Peyer's patch (tissue), 4 donors: ENCODE data around the gene SDHAF3. TPM values are rescaled to one million over a fixed set of nuclear protein-coding genes. Genes with fewer than 3 reads are reported as not detected.

Source experiments
- DNase-seq, 3 donors: peaks; one replicate each; pipeline ENCODE4 v3.0.0-alpha.2; 2017 to 2019
- H3K27ac ChIP-seq, 4 donors: fragments of 200-600 bp; sonication (generic); one replicate each; pipeline ENCODE4 v1.5.1; 2016 to 2019
- H3K27me3 ChIP-seq, 2 donors: fragments of 200-600 bp; sonication (generic); one replicate each; pipeline ENCODE4 v1.5.1; 2019
- H3K36me3 ChIP-seq, 3 donors: fragments of 200-600 bp; sonication (generic); one replicate each; pipeline ENCODE4 v1.5.1; 2016 to 2019
- H3K4me1 ChIP-seq, 4 donors: fragments of 200-600 bp; sonication (generic); one replicate each; pipeline ENCODE4 v1.5.1; 2016 to 2019
- H3K4me3 ChIP-seq, 4 donors: fragments of 200-600 bp; sonication (generic); 1 replicate in 3 of 4; 2 replicates in 1 of 4; pipeline ENCODE4 v1.5.1; 2016 to 2019; ENCODE audit warnings: mild to moderate bottlenecking in 1 of 4
- H3K9me3 ChIP-seq, 4 donors: fragments of 200-600 bp; sonication (generic); one replicate each; pipeline ENCODE4 v1.5.1; 2016 to 2019; ENCODE audit warnings: mild to moderate bottlenecking in 1 of 4
- CTCF ChIP-seq, 6 experiments: fragments of 450-650 bp in 4 of 6; fragments of 200-600 bp in 2 of 6; sonication (generic) in 1 of 6; IDR thresholded peaks; one replicate each; pipeline ENCODE4 v1.5.1; 2017 to 2019; ENCODE audit warnings: antibody characterized with exemption in 6 of 6, mild to moderate bottlenecking in 3 of 6, moderate library complexity in 1 of 6
- POLR2A ChIP-seq, 2 donors: fragments of 450-650 bp; IDR thresholded peaks; one replicate each; pipeline ENCODE4 v1.5.1; 2017; ENCODE audit warnings: antibody characterized with exemption in 2 of 2, mild to moderate bottlenecking in 2 of 2, moderate library complexity in 2 of 2
- total RNA-seq, 4 donors: library from RNA; depleted of rRNA; stranded (reverse); fragments of >200 nt; gene quantifications; one replicate each; pipeline ENCODE4 v1.1.0, GENCODE V29; 2016

The SDHAF3 gene
- total RNA-seq, 4 donors from 2014 or later, result 2.9 to 25.6 (median 6.2) TPM

- H3K9me3 ChIP-seq, result no peaks in the 10 kb centered on the region
- H3K27me3 ChIP-seq, result no peaks in the 10 kb centered on the region
- no peak overlapping the region for H3K27ac ChIP-seq
- H3K4me1 ChIP-seq, result no peaks in the 10 kb centered on the region
- DNase-seq, result no peak
- no peak overlapping the region for H3K4me3 ChIP-seq
- no peak for TF ChIP-seq POLR2A (IDR thresholded peaks at IDR 0.05)
- TF ChIP-seq CTCF (IDR thresholded peaks at IDR 0.05), result no peak
- no peaks in the 10 kb centered on the region for H3K36me3 ChIP-seq
Observed at GRCh38 chr7:97128736-97129135, 11.2 kb downstream of the SDHAF3 start.

DNA sequence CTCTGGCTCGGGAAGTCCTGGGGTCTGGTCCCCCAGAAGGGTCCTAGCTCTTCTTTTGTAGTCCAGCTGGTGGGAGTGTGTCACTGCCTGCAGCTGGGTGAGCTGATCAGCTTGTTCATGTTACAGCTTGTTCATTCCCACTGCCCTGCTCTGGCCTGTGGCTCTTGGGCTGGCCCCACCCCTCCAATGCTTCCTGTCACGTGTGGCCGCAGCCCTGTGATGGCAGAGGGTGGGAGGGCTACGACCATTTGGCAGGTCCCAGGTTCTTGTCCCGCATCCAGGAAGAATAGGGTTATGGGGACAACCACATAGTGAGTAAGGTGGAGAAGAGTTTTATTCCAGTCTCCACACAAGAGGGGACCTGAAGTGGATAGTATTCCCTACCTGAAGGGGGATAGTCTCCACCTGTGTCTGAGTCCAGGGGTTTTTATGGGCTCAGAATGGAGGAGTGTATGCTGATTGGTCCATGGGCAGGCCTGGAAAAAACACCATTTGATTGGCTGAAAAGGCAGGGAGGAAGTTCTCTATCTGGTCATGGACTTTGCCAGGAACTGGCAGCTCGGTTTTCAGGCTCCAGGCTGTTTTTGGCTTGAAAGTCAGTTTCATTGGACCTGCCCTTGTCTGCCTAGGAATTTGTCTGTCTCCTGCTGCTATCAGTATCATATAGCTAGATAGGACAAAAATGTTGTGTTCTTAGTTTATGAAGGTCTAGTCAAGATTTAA, 13.1 kb downstream of the SDHAF3 start:
- DNase-seq, result no peak
- TF ChIP-seq CTCF (IDR thresholded peaks at IDR 0.05) (no peak), POLR2A (IDR thresholded peaks at IDR 0.05) (no peak)
- Histone ChIP-seq H3K4me3 (no peak overlapping the region), H3K9me3 (no peaks in the 10 kb centered on the region), H3K4me1 (no peaks in the 10 kb centered on the region), H3K27me3 (no peaks in the 10 kb centered on the region), H3K27ac (no peak overlapping the region), H3K36me3 (no peaks in the 10 kb centered on the region)

DNA sequence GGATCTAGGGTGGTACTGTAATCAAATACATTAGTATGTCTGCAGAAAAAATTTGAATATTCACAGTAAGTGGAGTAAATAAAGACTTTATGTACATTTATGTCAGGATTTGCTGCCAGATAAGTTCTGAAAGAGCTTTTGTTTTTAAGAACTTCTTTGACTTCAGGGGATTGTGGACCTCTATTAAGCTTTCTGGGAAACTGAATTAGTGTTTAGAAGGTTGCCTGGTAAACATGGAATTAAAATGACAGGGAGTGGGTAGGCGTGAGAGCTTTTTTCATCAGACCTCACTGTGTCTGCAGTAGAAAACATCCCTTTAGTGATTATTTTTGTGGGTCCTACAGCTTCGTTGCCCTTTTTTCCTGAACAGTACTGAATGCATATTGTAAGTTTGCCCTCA, 15.7 kb downstream of the SDHAF3 start:
- no peak for DNase-seq
- TF ChIP-seq CTCF (IDR thresholded peaks at IDR 0.05) (no peak), POLR2A (IDR thresholded peaks at IDR 0.05) (no peak)
- H3K4me1 ChIP-seq, result no peaks in the 10 kb centered on the region
- H3K36me3 ChIP-seq, result no peaks in the 10 kb centered on the region
- no peak overlapping the region for H3K4me3 ChIP-seq
- H3K27ac ChIP-seq, result no peak overlapping the region
- no peaks in the 10 kb centered on the region for H3K9me3 ChIP-seq
- H3K27me3 ChIP-seq, result no peaks in the 10 kb centered on the region

DNA sequence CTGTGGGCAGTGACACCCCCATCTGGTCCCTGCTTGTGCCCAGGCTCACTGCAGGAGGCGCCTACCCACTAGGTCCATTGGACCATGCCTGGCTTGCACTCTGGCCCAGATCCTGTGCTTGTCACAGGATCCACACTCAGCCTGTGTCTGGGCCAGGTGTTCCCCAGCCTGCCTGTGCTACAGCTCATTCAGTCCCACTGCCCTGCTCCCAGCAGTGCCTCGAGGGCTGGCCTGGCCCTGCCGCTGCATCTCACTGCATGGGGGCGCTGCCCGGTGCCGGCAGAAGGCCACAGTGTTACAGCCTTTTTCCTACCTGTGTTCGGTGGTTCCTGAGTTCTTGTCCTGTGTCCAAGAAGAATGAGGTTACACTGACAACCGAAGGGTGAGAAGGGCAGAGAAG, 21.3 kb downstream of the SDHAF3 start:
- no peak for TF ChIP-seq POLR2A (IDR thresholded peaks at IDR 0.05)
- no peak for TF ChIP-seq CTCF (IDR thresholded peaks at IDR 0.05)
- Histone ChIP-seq H3K4me1 (no peaks in the 10 kb centered on the region), H3K27me3 (no peaks in the 10 kb centered on the region), H3K9me3 (peaks cover 0 to 14% (median 4%) of the 10 kb centered on the region in 4 donors), H3K36me3 (peaks cover 0 to 4% (median 0%) of the 10 kb centered on the region in 3 donors), H3K4me3 (no peak overlapping the region), H3K27ac (no peak overlapping the region)
- no peak for DNase-seq

DNA sequence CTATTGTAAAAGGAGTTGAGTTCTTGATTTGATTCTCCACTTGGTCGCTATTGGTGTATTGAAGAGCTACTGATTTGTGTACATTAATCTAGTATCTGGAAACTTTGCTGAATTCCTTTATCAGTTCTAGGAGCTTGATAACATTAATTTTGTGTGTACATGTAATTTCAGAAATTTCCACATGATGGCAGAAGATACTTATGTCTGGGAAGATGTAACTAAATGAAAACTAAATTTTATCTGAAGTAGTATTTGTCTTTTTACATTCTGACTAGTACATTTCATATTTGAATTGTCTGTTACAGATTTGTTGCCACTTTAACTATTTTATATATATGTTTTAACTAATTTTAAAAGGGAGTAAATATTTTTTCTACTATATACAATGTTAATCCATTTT, 27.6 kb downstream of the SDHAF3 start:
- no peaks in the 10 kb centered on the region for H3K36me3 ChIP-seq
- H3K4me3 ChIP-seq, result no peak overlapping the region
- peaks cover 0 to 8% (median 0%) of the 10 kb centered on the region in 4 donors for H3K9me3 ChIP-seq
- no peaks in the 10 kb centered on the region for H3K4me1 ChIP-seq
- no peak for DNase-seq
- H3K27ac ChIP-seq, result no peak overlapping the region
- H3K27me3 ChIP-seq, result no peaks in the 10 kb centered on the region
- TF ChIP-seq CTCF (IDR thresholded peaks at IDR 0.05) (peak in 5 of 6 experiments; percentile 25 to 64 (median 58)), POLR2A (IDR thresholded peaks at IDR 0.05) (no peak)
